Erythroblast (primary cell): ENCODE data around the gene RNF213.

Experiments
- DNase-seq, 2 experiments: peaks; one replicate each; lab custom pipeline; 2025; lab: John Stamatoyannopoulos, UW
- GATA1 ChIP-seq: IDR thresholded peaks from 2 replicates; pipeline ENCODE4 v1.6.1; 2011; ENCODE audit warnings: low read depth, mild to moderate bottlenecking, control low read depth, low read length, moderate library complexity
- POLR2A ChIP-seq: IDR thresholded peaks from 2 replicates; pipeline ENCODE4 v1.6.1; 2011; ENCODE audit warnings: mild to moderate bottlenecking, low read length

The RNF213 gene

DNA sequence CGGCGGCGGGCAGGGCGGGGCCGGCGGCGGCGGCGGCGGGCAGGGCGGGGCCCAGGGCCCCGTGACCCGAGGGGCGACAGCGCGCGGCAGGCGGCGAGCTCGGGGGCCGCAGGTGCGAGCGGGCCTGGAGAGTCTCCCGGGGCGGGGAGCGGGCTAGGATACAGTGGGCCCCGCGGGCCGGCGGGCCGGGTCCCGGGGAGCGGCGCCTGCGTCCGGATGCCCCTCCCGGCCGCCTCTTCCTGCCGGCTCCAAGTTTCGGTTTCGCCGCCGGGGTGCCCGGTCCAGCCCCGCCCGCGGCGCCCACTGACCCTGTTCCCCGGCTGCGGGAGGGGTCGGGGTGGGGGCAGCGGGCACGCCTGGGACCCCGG, at the start of gene RNF213:
RNF213 (plus strand) TSS at position 62 of the 368 bp plus-strand sequence. CDS start 2,830 bp downstream, outside the sequence.
- TF ChIP-seq GATA1 (no peak), POLR2A (no peak)
- DNase-seq = peak; percentile 71 to 82

DNA sequence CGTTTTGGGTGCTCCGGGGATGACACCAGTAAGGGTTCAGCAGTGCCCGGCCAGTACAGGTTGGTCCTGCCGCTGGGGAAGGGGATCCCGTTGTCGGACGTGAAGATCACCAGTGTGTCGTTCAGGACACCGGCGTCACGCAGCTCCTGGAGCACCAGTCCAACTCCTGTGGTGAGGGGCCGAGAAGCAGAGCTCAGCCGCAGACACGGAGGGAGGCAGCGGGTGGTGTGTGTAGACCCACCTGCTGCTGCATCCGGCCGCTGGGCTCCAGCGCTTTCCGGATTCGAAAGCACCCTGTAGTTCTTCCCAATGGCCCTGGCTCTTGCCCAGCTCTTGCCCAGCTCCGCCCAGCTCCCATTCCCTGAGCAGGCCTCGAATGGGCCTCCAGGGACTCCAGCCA, 48.5 kb upstream of the RNF213 start:
- TF ChIP-seq GATA1 (no peak), POLR2A (no peak)
- no peak for DNase-seq

DNA sequence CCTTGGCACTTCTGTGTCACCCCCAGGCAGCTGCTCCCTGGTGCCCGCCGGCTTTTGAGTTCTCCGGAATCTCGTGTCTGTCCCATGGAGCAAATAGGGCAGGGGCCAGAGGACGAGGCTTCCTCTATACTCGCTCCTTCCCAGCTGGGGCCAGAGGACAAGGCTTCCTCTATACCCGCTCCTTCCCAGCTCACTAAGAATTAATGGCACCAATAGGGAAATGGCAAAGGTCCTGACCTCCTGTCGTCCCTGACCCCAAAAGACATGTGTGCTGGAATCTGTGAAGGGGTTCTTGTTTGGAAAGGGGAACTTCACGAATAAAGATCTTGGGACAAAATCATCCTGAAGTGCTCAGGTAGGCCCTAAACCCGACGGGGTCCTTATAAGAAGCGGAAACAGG, 48.1 kb upstream of the RNF213 start:
- no peak for DNase-seq
- TF ChIP-seq GATA1 (no peak), POLR2A (no peak)

DNA sequence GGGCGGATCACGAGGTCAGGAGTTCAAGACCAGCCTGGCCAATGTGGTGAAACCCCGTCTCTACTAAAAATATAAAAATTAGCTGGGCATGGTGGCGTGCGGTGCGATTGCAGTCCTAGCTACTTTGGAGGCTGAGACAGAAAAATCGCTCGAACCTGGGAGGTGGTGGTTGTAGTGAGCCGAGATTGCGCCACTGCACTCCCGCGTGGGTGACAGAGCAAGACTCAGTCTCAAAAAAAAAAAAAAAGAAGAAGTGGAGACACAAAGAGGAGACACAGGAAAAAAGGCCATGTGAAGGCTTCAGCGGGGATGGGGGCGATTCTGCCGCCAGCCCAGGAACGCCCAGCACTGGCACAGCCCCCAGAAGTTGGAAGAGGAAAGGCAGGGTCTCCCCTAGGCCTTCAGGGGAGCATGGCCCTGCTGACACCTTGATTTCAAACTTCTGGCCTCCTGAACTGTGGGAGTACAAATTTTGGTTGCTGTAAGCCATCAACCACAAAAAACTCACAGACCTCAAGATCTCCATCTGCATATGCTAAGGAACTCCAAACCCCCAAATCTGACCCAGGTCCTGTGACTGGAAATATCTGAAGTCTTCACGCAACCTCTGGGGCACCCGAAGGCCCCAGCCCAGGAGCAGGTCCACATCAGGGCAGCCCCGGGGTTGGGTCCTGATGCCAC, 47.5 kb upstream of the RNF213 start:
- TF ChIP-seq POLR2A = no peak
- TF ChIP-seq GATA1 = no peak
- no peak for DNase-seq

DNA sequence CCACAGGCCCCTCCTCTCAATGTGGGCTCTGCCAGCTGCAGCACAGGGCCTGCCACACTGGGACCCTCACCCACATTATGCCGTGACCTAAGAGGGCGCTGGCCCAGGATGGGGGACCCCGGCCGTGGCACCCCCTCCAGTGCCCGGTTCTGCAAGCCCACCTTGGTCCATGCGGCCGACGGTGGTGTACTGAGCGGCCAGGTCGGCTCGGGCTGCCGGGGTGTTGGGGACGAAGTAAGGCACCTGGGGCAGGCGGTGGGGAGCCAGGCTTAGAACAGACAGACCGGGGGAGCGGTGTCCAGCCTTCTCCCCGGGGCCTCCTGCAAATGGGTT, 47.0 kb upstream of the RNF213 start:
- no peak for TF ChIP-seq GATA1
- TF ChIP-seq POLR2A = no peak
- no peak for DNase-seq

DNA sequence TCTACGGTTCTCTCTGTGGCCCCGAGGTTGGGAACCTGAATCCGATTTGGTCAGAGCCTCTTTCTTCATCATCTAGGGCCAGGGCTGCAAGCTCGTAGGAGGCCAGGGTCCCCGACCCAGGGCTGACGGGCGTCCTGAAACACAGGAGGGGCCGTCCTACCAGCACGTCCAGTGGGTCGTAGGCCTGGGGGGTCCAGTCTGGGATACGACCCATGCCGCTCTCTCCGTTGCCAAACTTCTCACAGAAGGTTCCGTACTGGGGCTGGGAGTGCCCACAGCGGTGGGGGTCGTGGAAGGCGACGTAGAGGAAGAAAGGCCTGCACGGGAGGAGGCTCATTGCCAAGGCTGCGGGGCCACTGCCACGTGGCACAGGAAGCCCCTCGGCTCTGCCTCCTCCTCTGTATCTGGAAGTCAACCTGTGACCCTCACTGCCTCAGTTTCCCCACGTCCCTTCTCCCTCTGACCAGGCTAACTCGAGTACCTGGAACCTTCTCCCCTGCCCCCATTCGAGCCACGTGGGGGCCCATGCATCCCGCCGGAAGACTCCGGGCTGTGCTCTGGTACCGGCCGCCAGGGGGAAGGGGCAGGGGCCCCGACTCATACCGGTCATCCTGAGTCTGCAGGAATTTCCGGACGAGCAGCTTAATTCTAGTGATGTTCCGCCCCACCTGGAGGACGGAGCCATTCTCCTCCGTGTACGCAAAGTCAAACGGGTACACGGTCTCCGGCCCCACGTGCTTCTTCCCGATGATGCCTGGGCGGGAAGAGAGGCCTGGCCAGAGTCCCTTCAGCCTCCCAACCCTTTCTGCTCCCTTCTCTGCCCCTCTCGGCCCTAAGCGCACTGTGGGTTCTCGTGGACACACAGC, 46.4 kb upstream of the RNF213 start:
- DNase-seq = no peak
- TF ChIP-seq POLR2A = no peak
- no peak for TF ChIP-seq GATA1

DNA sequence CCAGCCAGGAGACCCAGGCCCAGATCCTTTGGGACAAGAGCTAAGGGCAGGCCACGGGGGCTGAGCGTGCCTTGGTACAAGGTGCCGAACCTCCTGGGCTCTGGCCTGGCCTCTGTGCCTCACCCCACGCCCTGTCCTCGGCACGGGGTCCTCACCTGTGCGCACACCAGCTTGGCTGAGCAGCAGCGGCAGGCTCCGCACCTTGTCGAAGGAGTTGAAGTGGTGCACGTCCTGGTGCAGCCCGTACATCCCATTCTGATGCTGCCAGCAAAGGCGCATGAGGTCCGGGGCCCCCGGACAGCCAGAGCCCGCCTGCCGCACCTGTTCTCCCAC, 45.8 kb upstream of the RNF213 start:
- no peak for DNase-seq
- TF ChIP-seq GATA1 (no peak), POLR2A (no peak)

DNA sequence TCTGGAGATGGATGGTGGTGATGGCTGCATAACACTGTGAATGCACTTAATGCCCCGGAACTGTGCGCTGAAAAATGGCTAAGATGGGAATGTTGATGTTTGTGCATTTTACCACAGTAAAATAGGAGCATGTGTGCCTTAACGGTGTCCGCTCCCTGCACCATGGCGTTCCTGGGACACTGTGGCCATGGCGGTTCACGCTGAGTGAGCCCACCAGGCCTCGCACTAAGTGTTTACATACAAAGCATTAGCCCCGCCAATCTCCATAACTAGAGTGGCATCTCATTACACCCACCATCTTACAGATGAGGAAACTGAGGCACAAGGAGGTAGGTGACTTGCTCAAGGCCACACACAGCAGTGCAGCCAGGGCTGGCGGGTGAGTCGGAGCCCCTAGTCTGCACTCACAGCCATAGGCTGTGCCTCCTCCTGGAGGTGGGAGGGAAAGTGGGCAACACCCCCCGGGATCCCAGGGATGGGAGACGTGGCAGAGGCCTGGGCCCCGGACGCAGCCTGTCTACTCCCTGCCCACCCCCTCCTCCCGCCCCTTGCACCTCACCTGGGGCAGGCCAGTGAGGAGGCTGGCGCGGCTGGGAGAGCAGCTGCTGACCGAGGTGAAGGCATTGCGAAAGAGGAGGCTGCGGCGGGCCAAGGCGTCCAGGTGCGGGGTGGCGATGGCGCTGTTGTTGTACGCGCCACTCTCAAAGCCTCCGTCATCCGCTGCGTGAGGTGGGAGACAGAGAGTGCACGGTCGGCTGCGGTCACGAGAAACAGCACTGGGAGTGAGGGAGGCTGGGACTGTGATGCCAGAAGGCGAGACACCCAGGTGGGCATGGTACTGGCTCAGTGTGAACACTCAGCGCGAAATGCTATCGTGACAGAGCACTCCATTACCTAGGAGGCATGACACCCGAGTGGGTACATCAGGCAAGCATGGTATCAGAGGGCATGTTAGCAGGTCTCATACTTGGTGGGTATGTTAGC, 43.9 kb upstream of the RNF213 start:
- no peak for TF ChIP-seq POLR2A
- no peak for TF ChIP-seq GATA1
- DNase-seq = no peak

DNA sequence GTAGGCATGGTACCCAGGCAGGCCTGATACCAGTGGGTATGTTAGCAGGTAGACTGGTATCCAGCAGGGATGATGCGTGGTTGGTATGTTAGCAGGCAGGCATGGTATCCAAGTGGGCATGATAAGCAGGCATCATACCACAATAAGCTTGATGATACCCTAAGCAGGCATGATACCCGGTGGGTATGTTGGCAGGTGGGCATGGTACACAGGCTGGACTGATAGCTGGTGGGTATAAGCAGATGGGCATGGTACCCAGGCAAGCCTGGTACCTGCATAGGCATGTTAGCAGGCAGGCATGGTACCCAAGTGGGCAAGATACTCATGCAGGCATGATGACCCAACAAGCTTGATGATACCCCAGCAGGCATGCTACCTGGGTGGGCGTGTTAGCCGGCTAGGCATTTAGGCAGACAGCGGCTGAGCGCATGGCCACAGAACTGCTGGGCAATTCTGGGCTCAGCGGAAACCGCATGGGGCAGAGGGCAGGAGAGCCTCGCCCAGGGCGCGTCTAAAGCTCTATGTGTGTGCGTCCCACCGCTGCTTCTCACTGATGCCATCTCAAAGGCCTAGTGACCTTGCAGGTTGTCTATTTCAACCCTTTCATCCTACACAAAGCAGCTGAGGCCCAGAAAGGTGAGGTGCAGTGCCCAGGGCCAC, 42.8 kb upstream of the RNF213 start:
- TF ChIP-seq POLR2A (no peak), GATA1 (no peak)
- DNase-seq = no peak

DNA sequence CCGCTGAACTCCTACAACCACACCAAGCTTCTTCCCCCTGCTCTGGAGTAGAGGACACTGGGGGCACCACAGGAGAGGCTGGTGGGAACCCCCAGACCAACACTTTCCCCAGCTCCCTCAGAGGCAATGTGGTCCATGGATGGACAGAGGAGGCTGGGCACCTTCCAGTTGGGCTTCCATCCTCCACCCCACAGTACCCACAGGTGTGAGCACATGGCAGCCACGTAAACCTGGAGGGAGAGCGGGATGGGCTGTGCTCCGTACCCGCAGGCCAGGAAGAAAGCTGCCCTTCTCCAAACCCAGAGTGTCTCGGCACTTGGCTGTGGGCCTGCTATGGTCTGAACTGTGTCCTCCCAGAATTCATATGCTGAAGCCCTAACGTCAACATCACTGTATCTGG, 42.3 kb upstream of the RNF213 start:
- DNase-seq = no peak
- TF ChIP-seq GATA1 (no peak), POLR2A (no peak)

DNA sequence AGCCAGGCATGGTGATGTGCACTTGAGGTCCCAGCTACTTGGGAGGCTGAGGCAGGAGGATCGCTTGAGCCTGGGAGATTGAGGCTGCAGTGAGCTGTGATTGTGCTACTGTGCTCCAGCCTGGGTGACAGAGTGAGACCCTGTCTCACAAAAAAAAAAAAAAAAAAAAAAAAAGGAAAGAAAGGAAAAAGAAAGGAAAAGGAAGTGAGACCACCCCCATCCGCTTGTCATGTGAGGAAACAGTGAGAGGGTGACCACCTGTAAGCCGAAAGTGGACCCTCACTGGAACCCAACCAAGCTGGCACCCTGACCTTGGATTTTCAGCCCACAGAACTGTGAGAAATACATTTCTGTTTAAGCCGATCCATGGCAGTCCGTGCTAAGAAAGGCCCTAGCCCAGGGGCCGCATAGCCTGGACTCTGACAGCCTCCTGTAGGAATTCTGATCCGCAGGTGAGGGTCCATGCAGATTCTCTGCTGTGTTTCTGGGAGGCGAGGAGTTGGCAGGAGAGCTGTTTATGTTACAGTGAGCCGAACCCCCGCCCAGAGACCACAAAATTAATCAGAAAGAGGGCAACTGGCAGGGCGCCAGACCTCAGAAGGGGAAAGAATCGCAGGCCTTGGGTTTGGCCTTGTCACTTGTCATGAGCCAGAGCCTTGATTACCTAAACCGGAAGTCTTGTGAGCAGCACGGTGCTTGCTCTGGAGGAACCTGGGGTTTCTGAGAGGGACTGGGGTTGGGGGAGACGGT, 41.5 kb upstream of the RNF213 start:
- no peak for TF ChIP-seq POLR2A
- TF ChIP-seq GATA1 = no peak
- DNase-seq = peak; percentile 62 to 67

DNA sequence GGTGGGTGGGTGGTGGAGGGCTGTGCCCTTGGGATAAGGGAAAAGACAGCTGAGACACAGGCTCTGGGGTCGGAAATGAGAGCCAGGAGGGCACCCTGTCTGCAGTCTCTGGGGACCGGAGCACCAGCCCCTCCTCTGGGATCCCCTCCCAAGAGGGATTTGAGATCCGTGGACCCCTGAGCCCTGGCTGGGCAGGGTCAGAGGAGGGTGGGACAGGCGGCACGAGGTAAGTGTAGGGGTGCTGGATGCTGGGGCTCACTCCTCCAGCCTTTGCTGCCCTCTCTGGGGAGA, 40.9 kb upstream of the RNF213 start:
- no peak for DNase-seq
- TF ChIP-seq GATA1 (no peak), POLR2A (no peak)
